Suppressor macrophage (primary cell): Measurements from ENCODE around the gene KCNIP1.

Experiments used
- DNase-seq, 4 experiments: peaks; one replicate each; pipeline ENCODE4 v3.0.0-alpha.2; 2020 to 2022

KCNIP1 gene

DNA sequence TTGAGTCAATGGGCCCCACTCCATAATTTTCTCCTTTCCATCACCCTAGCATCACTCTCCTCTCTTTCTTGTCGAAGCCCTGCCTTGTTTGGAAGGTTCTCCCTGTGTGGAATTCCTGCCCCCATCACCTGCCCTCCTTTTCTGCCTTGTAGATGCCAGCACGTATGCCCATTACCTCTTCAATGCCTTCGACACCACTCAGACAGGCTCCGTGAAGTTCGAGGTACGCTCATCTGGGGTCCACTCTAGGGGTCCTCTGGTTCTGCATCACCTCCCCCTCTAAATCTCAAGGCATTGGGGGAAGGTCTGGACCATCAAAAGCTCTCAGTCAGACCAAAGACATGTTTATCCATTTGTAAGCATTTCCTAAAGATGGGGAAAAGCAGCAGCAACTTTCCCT, 217.9 kb downstream of the KCNIP1 start:
- no peak for DNase-seq

GRCh38 chr5:170722316-170722715, 218.5 kb downstream of the KCNIP1 start:
- no peak for DNase-seq

- DNase-seq = no peak
These were observed 227.2 kb downstream of the KCNIP1 start for GRCh38 chr5:170731052-170731451.

DNA sequence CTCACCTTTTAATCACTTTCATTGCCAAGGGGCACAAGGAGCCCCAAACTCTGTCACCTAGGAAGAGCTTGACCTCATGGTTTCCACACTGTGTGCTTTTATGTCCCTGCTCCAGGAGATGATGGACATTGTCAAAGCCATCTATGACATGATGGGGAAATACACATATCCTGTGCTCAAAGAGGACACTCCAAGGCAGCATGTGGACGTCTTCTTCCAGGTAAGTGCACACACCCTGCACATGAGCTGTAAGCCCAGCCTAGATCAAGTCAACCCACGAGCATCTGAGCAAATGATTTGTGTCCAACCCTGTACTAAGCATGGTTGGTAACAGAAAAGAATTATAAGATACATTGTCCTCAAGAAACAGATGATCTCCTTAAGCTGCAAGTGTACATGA, 228.9 kb downstream of the KCNIP1 start:
- no peak for DNase-seq

GRCh38 chr5:170736966-170737365, 233.1 kb downstream of the KCNIP1 start:
- DNase-seq = no peak

GRCh38 chr5:170737591-170737990, 233.8 kb downstream of the KCNIP1 start:
- DNase-seq = no peak

- no peak for DNase-seq
These were observed 235.0 kb downstream of the KCNIP1 start for GRCh38 chr5:170738840-170739239.

GRCh38 chr5:170739446-170739845, 235.6 kb downstream of the KCNIP1 start:
- DNase-seq = no peak

DNA sequence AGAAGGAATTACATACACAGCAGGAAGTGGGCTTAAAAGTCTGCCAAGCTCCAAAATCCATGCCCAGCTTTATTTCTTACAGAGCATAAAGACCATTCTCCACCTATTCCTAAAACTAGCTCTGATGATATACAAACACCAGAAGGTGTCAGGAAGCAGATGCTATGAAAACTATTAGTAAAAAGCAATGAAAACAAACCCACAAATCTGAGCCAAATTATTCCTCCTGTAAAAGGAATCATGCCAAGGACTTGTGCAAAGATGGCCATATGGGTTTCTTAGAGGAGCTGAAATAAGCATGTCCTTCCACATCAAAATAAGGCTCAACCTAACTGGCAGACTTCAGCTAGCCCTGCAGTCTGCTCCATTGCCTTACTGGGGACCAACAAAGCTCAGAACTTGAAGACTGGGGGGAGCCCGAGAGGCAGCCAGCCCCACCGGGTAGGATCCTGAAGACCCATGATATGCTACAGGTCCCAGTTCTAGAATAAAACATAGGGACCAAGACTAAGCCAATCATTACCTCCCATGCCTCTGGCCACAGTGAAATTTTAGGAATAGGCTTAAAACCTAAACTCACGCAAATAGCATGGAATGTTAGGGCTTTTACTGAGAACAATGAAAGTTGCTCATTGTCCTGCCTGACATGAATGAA, 236.9 kb downstream of the KCNIP1 start:
- DNase-seq = no peak

- no peak for DNase-seq
These were observed 238.0 kb downstream of the KCNIP1 start for GRCh38 chr5:170741801-170742200.

GRCh38 chr5:170743876-170744212, 240.0 kb downstream of the KCNIP1 start:
- DNase-seq = no peak

DNA sequence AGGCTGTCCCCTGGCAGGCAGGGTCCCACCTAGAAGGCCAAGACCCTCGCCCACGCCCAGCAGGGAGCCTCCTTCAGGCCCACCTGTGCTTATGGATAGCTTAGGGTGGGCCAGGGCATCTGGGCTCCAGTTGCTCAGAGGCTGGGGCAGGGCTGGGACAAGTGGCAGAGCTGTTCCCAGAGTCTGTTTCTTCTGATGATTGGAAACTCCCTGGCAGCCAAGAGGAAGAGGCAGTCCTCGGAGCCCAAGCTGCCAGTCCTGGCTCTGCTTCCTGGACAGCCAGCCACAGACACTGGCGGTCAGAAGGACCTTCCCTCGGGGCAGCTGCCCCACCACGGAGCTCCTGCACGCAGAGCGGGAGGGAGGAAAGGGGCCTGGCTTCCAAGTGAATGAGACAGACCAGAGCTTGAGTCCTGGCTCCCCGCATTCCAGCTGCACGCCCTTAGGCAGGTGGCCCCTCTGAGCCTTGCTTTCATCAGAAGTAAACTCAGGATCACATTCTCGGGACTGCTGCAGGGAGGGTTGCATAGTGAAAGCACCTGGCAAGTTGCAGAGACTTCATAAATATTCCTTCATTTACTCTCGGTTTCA, 241.8 kb downstream of the KCNIP1 start:
- DNase-seq = no peak

- DNase-seq = no peak
These were observed 242.5 kb downstream of the KCNIP1 start for GRCh38 chr5:170746075-170746960.

DNA sequence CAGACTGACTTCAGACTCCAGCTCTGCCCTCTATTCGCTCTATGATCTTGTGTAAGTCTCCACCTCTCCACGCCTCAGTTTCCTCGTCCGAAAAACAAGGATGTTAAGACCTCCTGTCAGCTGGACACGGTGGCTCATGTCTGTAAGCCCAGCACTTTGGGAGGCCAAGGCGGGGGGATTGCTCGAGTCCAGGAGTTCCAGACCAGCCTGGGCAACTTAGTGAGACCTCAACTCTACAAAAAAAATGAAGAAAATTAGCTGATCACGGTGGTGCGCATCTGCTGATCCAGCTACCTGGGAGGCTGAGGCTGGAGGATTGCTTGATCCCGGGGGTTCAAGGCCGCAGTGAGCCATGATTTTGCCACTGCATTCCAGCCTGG, 243.1 kb downstream of the KCNIP1 start:
- DNase-seq = no peak

DNA sequence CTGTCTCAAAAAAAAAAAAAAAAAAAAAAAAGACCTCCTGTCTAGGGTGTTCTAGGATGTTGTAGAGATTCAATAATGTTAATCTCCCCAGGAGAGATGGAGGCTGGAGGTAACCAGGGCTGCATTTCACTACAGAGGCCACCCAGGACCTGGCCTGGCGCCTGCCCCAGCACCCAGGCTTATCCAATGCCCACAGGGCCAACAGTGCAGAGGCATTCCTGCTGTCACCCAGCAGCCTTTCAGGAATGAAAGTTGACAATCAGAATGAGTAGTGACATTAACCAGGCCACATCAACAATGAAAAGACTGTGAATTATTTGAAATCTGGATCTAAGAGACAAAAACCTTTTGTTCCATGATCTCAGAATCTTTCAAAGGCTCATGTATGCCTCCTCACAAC, 243.5 kb downstream of the KCNIP1 start:
- no peak for DNase-seq

DNA sequence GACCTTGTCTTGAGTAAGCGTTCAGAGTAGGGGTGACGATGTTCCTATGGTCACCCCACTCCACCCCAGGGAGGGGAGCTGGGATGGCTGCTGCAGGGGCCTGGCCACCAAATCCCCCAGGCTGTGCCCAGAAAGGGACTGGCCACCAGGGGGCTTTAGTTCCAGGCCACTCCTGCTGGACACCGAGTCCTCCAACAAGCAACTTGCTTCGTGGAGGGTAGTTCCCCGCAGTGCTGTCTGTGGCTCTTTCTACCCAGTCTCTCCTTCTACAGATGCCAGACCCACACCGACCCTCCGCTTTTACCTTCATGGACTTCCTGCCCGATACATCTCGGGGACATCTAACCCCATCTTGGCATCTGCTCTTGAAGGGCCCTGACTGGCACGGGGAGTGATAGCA, 244.0 kb downstream of the KCNIP1 start:
- peak in 3 of 4 experiments; percentile 10 to 30 (median 18) for DNase-seq

- no peak for DNase-seq
These were observed 245.2 kb downstream of the KCNIP1 start for GRCh38 chr5:170748951-170749471.

- no peak for DNase-seq
These were observed 246.2 kb downstream of the KCNIP1 start for GRCh38 chr5:170749911-170750431.

DNA sequence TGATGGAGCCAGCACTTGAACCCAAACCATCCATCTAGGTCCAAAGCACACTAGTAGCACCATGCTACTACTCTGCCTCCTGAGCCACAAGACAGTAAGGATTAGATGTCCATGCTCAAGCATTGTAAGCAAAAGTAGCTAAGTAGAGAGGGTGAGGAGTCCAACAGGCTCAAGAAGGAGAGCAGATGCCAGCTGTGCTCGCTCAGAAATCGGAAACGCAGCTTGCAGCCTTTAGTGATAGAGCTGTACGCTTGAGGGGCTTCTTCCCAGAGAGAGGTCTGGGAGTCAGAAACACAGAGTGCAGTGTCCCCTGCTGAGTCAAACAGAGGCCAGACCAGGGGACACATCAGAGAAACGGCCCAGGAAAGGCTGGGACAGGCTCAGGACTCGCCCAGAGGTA, 247.0 kb downstream of the KCNIP1 start:
- no peak for DNase-seq

GRCh38 chr5:170751631-170752030, 247.8 kb downstream of the KCNIP1 start:
- no peak for DNase-seq

GRCh38 chr5:170752257-170753215, 248.7 kb downstream of the KCNIP1 start:
- no peak for DNase-seq

DNA sequence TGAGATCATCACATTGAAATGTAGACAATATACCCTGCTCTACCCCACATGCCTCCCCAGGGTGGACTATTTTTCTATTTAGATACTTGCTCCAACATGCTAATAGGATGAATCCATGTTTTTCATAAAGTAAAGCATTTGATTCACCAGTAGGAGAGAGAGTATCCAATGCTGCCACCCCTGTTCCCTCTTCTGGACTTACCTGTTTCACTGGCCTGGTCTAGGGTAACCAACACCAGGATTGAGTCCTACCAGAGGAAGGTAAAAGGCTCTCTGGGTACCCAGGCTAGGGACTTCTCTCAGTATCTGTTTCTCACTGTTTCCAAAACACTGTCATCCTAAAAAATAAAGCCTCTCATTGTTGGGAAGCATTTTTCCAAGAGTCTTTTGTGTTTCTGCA, 249.5 kb downstream of the KCNIP1 start:
- DNase-seq = no peak
